Tibial artery (tissue), 4 donors: Measurements from ENCODE around the gene ADH1A.

ENCODE experiments used
- DNase-seq, 2 donors: peaks; one replicate each; pipeline ENCODE4 v3.0.0-alpha.2; 2019
- H3K27ac ChIP-seq, 2 donors: fragments of 200-600 bp; sonication (generic) in 1 of 2; 1 replicate in 1 of 2; 2 replicates in 1 of 2; pipeline ENCODE4 v1.5.1; 2018 to 2019; ENCODE audit warnings: mild to moderate bottlenecking in 1 of 2
- H3K27me3 ChIP-seq, 2 donors: fragments of 200-600 bp; sonication (generic) in 1 of 2; one replicate each; pipeline versions ENCODE4 v1.5.1 to v1.6.0; 2016 to 2019
- H3K36me3 ChIP-seq, 3 donors: fragments of 200-600 bp; sonication (generic) in 2 of 3; one replicate each; pipeline ENCODE4 v1.5.1; 2016 to 2019; ENCODE audit warnings: mild to moderate bottlenecking in 2 of 3
- H3K4me1 ChIP-seq, 4 donors: fragments of 200-600 bp; sonication (generic) in 2 of 4; 1 replicate in 3 of 4; 2 replicates in 1 of 4; pipeline ENCODE4 v1.5.1; 2016 to 2019
- H3K4me3 ChIP-seq, 2 donors: fragments of 200-600 bp; sonication (generic) in 1 of 2; 1 replicate in 1 of 2; 2 replicates in 1 of 2; pipeline ENCODE4 v1.5.1; 2018 to 2019; ENCODE audit warnings: mild to moderate bottlenecking in 2 of 2
- H3K9me3 ChIP-seq, 3 donors: fragments of 200-600 bp; sonication (generic) in 1 of 3; one replicate each; pipeline ENCODE4 v1.5.1; 2016 to 2019
- CTCF ChIP-seq, 2 experiments: fragments of 200-600 bp in 1 of 2; fragments of 450-650 bp in 1 of 2; IDR thresholded peaks; one replicate each; pipeline ENCODE4 v1.5.1; 2017 to 2019; ENCODE audit warnings: antibody characterized with exemption in 2 of 2, mild to moderate bottlenecking in 1 of 2, moderate library complexity in 1 of 2
- intact Hi-C: fragments of 100-400 bp; cut with DNase I; formaldehyde crosslinking; loops from one replicate; pipeline ENCODE4 v1.15.0; 2023; ENCODE audit warnings: low total_unique reads

The ADH1A gene

GRCh38 chr4:99281261-99281660, 9.5 kb downstream of the ADH1A start:
- intact Hi-C loops: no loop called here
- no peak for DNase-seq
- no peak overlapping the region for H3K27ac ChIP-seq
- TF ChIP-seq CTCF (IDR thresholded peaks at IDR 0.05): no peak
- H3K4me3 ChIP-seq: no peak overlapping the region
- peaks cover 0 to 17% (median 3%) of the 10 kb centered on the region in 4 donors for H3K4me1 ChIP-seq
- H3K9me3 ChIP-seq: no peaks in the 10 kb centered on the region
- H3K36me3 ChIP-seq: no peaks in the 10 kb centered on the region
- H3K27me3 ChIP-seq: no peaks in the 10 kb centered on the region

- no peak for DNase-seq
- no peaks in the 10 kb centered on the region for H3K27me3 ChIP-seq
- no peak overlapping the region for H3K4me3 ChIP-seq
- H3K27ac ChIP-seq: no peak overlapping the region
- H3K9me3 ChIP-seq: no peaks in the 10 kb centered on the region
- TF ChIP-seq CTCF (IDR thresholded peaks at IDR 0.05): no peak
- H3K36me3 ChIP-seq: no peaks in the 10 kb centered on the region
- intact Hi-C loops: no loop called here
- H3K4me1 ChIP-seq: no peaks in the 10 kb centered on the region
Measured at GRCh38 chr4:99276417-99276816, 14.4 kb downstream of the ADH1A start.

DNA sequence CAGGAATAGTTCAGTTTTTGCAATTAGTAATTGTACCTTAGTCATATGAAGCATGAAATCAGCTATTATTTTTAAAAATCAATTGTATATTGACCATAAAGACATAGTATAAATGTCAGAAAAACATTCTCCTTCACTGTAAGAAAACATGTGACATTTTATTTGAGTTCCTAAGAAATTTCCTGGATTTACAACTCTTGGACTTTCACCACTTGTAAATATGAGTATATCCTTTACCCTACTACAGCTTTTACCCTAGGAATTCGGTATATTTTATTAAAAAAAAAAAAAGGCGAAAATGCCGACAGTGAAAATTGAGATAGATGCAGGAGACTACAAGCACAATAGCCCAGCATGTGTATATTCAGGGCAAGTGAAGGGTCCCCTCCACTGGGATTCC, 14.9 kb downstream of the ADH1A start:
- Histone ChIP-seq H3K36me3 (no peaks in the 10 kb centered on the region), H3K4me3 (no peak overlapping the region), H3K27ac (no peak overlapping the region), H3K4me1 (no peaks in the 10 kb centered on the region), H3K9me3 (no peaks in the 10 kb centered on the region), H3K27me3 (no peaks in the 10 kb centered on the region)
- no peak for DNase-seq
- intact Hi-C loops: no loop called here
- TF ChIP-seq CTCF (IDR thresholded peaks at IDR 0.05): no peak

DNA sequence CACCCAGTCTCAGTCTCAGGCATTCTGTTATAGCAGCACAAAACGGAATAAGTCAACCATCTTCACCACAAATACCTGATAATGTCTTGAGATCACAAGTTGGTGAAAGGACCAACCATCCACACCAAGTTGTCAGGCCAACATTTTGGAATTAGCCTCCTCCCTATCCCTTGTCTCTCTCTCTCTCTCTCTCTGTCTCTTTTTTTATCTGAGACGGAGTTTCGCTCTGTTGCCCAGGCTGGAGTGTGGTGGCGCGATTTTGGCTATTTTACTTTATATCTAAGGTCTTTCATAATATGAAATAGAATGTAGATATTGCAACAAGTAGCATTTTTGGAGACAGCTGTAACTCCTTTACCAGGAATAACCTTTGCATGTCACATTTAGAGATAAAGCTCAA, 15.7 kb downstream of the ADH1A start:
- no peak for DNase-seq
- no peak overlapping the region for H3K27ac ChIP-seq
- peaks cover 0 to 6% (median 0%) of the 10 kb centered on the region in 3 donors for H3K9me3 ChIP-seq
- no peaks in the 10 kb centered on the region for H3K4me1 ChIP-seq
- TF ChIP-seq CTCF (IDR thresholded peaks at IDR 0.05): no peak
- no peaks in the 10 kb centered on the region for H3K36me3 ChIP-seq
- H3K27me3 ChIP-seq: no peaks in the 10 kb centered on the region
- H3K4me3 ChIP-seq: no peak overlapping the region
- intact Hi-C loops: no loop called here

GRCh38 chr4:99273704-99274103, 17.1 kb downstream of the ADH1A start:
- intact Hi-C loops: no loop called here

More at GRCh38 chr4:99273704-99274103, 17.1 kb downstream of the ADH1A start:
- Histone ChIP-seq H3K9me3 (peaks cover 0 to 8% (median 0%) of the 10 kb centered on the region in 3 donors), H3K4me3 (no peak overlapping the region), H3K27me3 (no peaks in the 10 kb centered on the region), H3K4me1 (no peaks in the 10 kb centered on the region), H3K36me3 (no peaks in the 10 kb centered on the region), H3K27ac (no peak overlapping the region)
- TF ChIP-seq CTCF (IDR thresholded peaks at IDR 0.05): no peak
- DNase-seq: no peak
